Islet precursor cell (in vitro differentiated cells): ENCODE data around the gene HOXA13.
A peak's percentile ranks its signal among the peaks of the same experiment; 100 is the strongest.

Experiments
- DNase-seq: peaks from one replicate; pipeline ENCODE4 v3.0.0-alpha.2; 2018

Gene HOXA13

DNA sequence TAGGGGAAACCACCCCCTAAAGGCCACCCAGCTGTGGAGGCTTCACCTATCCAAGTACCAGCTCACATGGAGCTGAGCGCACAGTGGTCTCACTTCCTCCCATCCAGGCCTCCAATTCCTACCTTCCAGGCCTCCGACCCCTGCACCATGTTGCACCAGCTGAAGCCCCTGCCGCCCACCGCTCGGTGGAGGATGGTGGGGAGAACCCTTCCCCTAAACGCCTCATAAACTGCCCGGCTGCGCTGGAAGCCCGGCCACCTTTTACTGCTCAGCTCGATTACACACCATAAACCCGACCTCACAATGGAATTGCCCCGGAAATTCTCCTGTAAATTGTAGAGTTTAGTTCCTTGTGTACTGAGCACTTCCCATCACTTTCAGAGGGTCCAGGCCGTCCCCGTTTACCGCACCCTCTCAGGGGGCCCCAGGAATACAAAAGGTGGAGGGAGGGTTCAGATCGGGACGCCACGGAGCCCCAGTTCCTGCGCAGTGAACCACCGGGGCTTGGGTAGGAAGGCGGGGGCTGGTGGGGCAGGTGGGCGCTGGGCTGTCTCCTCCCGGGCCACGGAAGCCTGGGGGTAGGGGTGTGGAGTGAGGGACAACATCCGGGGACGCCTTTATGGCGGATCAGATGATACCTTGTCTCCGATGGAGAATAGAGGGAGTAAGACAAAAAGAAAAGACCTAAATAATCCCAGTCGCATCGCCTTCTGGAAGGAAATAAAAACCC lies 42.0 kb downstream of the HOXA13 start:
- peak; percentile 49 for DNase-seq

DNA sequence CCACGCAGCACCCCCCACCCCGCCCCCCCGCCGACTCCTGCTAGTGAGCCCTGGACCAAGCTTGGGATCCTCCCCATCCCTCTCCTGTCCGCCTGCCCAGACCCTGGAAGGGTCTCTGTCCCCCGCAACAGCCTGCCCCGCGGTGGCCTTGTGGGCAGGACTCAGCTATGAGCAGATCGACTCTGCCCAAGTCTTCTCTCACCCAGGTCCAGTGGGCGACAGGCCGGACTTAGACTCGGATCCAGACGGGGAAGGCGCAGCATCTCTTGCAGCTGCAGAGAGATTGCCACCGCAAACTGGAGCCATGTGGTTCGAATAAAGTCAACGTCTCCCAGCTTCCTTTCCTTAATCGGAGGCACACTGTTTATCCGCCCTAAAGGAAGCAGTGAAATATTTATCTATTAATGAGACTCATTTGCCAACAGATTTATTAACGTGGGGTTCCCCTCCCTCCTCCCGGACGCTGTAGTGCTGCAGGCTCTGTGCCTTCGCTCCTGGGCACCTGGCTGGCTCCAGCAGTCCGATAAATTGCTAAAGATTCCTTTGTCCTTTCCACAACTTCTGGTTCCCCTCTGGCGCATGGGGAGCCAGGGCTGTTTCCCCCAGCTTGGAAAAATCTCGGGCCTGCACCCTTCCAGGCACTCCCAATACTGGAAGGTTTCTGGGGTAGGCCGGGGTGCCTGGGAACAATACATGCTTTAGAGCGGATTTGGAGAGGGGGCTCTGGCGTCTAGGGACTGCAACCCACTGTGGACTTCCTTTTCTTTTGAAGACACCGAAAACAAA lies 42.8 kb downstream of the HOXA13 start:
- peak; percentile 41 for DNase-seq

DNA sequence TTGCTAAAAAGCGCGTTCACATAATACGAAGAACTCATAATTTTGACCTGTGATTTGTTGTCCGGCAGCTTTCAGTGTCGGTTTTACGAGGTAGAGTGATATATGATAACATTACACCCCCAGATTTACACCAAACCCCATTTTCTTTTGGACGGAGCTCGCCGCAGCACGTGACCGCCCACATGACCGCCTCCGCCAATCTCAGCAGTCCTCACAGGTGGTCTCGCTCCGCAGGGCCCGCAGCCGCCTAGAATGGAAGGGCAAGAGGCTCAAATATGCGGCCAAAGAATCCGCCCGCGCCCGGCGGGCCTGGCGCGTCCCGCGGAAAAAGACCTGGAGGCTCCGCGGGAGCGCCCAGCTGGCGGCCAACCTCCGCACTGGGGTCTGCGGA lies 43.4 kb downstream of the HOXA13 start, which contains the start of gene HOXA7:
Gene HOXA7, minus strand, starts transcription at position 168 of the 391 bp plus-strand sequence. Its CDS starts 130 bp downstream, at position 38.
- DNase-seq: peak; percentile 82

DNA sequence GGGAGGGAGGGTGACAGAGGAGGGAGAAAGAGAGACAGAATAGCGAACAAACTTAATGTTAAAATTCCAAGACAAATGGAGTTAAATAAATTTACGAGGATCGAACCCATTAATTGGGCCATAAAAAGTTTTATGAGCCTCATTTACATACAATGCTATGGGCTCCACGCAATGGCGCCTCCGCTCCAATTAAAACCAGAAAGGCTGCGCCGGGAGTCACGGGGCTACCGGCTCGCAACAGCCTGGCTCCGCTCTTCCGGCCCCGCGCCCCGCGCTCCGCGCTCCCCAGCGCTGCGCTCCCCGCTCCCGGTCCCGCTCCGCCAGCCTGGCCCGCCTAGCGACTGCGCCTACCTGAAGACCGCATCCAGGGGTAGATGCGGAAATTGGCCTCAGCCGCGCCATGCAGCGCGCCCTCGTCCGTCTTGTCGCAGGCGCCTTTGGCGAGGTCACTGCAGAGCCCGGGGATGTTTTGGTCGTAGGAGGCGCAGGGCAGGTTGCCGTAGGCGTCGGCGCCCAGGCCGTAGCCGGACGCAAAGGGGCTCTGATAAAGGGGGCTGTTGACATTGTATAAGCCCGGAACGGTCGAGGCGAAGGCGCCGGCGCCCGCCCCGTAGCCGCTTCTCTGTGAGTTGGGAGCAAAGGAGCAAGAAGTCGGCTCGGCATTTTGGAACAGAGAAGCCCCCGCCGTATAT lies 43.9 kb downstream of the HOXA13 start:
- peak; percentile 61 for DNase-seq

DNA sequence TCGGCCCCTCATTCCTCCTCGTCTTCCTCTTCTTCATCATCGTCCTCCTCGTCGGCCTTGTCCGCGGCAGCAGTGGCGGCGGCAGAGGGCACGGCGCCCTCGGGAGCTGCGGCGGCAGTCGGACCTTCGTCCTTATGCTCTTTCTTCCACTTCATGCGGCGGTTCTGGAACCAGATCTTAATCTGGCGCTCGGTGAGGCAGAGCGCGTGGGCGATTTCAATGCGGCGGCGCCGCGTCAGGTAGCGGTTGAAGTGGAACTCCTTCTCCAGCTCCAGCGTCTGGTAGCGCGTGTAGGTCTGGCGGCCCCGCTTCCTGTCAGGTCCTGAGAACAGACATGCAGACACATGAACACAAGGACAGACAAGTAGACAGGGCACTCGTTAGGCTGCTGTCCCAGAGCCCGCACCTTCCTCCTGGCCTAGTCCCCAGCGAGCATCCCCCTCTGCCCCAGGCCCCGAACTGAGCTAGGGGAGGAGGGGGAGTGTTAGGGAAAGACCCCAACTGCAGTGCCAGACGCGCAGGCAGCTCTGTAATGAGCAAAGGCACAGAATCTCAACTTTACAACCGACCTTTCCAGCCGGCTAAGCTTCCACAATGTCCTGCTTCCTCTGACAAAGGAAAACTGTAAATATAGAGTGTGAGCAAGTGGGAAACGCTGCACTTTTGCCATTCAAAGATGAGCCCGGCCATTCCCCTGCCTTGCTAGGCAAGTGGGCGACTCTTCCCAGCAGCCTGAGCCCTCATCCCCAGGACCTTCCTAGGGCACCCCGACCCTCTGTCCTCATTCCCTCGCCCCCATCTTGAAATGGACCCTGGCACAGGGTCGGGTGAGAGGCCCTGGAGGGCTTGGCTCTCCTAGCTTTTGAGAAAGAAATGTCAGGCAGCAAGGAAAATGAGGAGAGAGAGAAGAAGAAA lies 44.7 kb downstream of the HOXA13 start:
- peak; percentile 88 for DNase-seq

DNA sequence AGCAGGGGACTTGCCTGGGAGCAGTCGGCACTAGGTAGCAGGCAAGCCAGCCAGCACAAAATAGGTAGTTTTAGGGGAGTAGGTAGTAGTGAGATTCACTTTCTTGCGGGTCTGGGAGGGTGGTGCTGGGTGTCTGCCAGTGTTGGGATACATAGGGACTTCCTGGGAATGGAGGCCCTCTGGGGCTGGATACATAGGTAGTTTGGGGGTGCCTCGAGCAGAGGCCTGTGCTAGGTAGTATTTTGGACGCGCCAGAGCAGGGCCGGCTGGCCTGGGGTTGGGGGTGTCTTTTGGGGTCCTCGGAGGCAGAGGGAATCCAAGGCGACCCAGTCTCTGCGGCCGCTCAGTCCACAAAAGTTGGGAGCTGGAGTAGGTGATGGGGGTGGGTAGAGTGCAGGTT lies 45.5 kb downstream of the HOXA13 start:
- no peak for DNase-seq

DNA sequence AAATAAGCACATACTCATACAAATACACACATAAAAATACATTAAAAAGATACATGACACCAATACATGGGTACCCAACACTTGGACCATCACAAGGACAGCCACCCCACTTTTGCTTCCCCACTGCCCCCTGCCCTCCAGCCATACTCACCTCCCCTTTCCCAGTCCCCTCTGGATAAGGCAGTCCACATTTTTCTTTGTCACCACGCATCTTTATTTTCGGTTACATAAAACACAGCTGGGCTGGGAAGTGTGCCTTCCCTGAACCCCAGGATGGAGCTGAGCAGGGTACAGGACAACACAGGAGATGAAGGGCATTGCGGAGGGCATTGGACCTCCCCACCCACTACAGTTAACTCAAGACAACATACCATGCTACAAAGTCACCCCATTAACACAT lies 46.4 kb downstream of the HOXA13 start:
- no peak for DNase-seq

DNA sequence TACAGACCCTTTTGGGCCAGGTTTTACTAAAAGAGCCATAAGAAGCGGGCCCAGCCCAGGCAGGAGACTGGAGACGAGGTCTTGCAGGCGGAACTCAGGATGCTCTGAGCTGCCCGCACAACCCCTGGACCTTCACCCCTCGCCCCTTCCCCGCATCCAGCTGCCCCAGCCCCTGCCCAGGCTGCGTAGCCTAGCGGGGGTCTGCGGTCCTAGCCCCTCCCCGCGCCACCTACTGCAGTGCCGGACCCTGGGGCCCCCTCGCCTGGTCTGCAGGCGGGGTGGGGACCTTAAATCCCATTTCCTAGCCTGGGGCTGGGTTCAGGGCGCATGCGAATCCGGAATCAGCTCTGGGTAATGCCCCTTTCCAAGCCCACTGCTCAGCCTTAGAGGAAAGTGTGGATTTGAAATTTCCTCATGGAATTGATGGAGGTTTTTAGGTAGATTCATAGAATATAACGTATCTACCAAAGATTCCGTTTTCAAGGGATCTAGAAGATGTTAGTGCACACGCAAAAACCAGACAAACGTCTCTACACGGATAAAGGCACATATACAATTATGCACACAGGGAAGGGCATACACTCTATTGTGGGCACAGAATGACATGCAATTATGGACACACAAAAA lies 47.0 kb downstream of the HOXA13 start:
- DNase-seq: peak; percentile 41

DNA sequence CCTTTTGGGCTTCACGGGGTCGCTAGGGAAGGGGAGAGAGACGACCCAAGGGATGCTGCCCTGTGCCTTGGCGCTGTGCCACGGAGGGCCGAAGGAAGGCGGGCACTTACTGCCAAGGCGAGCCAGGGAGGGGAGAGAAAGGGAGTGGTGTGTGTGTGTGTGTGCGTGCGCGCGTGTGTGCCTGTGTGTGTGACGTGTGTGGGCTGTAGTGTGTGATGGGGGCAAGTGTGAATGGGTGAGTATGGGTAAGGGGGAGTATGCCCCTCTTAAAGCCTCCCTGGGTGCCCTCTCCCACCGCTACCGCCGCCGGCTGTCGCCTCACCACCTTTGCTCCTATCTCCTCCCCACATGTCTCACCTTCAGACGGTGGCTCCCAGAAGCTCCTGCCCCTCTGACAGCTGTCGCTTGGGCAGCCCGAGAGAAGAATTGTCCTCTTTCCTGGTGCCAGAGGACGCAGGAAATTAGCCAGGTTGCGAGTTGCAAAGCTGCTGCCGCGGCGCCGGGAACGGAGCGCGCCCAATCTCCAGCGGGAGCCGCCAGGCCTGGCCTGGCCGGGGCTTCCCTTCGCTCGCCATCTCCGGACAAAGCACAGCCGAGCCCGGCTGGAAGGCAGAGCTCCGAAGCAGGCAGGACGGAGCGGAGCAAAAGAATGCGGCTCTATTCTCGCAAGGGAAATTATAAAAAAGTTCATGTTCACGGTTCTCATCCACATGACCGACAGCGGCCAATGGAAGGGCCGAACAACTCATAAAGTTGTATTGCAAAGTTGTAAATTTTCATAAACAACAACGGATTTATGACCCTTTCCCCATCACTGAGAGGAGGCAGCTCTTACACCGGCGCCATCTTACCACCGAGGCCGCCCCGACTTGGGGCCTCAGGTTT lies 47.7 kb downstream of the HOXA13 start, which contains the start of gene HOXA3:
Gene HOXA3, minus strand, starts transcription at position 653 of the 885 bp plus-strand sequence. CDS start 41,943 bp downstream, outside the sequence.
- DNase-seq: peak; percentile 65

DNA sequence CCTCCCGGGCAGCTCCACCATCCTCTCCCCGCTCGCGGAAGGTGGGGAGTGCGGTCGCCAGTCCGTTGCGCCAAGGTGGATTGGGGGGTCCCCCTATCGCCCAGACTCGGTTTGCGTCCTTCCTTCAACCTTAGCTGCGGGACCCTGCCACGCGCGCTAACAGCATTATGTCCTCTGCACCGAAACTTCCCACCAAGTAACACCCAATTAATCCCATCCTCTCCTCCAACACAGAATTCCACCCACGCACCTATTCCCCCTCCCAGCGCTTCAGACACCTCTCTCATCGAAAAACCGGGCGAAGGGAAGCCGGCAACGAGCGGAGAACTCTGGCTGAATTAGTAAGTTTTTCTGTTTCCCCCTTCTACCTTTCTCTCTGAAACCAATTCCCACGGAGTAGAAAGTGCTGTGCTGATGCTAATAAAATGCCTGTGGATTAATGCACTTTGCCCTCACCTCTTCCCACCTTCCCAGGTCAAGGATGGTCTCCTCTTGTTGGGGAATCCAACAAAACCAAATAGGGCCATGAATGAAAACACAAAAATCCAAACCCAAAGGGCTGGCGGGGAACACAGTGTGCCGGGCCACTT lies 48.5 kb downstream of the HOXA13 start:
- no peak for DNase-seq

DNA sequence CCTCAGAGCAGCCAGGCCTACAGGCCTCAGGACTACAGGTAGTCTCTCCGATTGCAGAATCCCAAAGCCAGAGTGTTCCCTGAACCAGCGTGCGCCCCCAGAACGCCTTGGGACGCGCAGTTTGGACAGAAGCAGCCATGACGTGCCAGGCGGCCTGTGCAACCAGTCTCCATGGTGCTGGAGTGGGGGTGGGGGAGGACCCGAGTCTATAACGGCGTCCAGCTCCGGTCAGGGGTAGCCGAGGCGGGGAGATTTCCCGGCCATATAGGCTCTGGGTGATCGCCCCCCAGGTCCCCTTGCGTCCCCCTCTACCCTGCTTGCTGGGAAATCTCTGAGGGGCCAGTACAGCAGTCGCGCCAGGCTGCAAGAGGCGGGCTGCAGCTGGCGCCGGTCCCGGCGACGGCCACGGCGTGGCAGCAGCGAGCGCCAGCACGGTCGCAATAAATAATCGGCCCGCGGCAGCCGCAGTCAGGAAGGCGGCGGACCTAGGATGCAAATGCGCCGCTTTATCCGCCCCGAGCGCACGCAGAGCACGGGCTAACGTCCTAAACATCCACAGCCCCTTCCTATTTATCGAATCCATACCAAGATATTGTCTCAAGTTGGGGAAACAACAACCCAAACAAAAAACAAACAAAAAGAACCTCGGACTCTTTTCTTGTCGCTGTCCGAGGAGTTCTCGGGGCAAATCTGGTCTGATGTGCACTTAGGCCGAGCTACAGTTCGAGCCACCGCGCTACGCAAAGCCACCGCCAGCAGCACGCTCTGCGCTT lies 49.1 kb downstream of the HOXA13 start:
- peak; percentile 87 for DNase-seq

DNA sequence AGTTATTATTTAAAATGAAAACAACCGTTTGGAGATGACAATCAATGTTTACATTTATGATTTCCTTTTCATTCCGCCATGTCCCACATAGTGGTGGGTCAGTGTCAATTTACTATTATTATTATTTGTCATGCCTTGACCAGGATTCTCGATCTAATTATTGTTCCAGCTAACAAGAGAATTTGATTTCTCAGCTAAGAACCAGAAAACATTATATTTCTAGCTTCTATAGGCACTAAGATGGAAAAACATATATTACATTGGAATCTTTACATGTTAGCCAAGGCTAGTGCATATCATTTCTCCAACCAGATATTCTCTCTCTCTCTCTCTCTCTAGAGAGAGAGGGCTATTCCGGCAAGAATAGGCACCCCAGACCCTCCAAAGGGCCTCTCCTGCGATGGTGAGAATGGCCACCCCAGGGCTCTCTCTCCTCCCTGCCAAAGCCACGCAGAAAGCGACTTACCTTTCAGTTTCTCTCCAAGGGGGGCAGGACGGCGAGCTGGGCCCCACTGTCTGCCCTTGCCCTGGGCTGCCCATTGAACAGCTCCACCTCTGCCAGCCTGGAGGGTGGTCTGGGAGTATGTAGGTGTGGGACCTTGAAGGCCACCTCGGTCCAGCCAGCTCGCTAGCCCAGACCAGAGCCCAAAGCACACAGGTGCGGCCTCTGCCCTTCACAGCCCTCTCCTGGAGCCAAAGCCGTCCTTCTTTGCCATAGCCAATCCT lies 49.9 kb downstream of the HOXA13 start:
- DNase-seq: no peak

DNA sequence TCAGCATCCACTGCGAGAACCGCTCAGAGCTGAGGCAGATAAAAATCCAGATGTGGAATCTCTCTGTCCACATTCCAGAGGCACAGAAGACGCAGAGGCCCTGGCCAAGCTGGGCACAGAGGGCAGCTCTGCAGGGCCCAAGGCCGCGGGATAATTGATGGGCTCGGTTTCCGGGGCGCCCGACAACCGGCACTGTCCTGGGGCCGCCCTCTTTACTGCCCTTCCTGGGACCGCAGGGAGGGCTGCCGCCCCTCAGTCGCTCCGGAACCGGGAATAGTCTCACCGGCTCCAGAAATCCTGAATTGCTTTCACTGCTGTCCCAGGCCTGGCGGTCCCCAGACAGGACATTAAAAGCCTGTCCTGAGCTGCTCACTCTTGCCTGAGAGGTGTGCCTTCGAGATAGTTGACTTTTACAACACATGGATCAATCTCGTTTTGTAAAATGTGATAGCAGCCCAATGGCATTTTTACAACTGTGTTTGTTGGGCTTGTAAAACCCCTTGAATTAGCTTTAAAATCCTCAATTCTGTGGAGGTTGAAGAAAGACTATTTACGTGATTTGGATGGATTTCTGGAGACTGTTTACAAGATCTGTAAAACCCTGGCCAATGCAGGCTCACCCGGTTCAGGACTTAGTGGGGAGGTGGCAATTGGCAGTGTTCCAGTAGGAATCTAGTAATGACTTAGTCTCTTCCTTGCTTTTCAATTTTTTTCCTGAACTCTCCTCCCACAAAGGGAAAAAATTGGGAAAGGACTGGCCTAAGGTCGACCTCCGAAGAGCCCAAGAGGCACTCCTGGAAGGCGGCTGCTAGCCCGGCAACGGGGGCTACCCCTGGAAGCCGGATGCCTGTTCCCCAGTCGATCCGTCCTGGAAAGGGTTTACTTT lies 50.9 kb downstream of the HOXA13 start:
- peak; percentile 52 for DNase-seq

DNA sequence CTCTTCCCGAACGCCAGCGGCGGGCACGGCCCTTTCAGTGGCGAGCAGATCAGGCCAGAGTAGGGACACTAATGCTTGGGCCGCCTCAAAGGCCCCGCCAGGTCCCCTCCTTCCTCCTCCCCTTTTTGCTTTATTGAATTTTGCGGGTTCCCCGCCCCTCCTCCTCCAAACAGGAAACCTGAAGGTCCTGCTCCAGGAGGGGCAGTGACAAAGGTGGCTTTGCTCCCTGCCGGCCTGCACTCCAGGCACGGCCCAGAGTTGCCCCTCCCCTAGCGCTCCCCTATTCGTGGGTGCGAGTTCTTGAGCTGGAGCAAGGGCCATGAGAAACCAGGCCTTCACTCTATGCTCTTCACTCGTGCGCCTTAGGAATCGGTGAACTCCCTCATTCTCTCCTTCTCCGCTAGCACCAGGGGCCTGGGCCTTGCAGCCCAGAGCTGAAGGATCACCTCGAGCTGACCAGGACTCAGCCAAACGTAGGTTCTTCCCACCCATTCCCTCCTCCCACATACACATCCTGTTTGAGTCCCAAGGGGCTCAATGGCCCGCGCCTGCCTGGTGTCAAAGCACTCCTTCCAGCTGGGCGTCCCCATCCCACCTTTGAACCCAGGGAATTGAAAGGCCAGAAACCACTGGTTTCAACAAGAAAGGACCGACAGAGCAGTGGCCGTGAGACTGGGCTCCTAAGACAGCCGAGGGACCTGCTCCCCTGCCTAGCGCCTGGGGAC lies 51.7 kb downstream of the HOXA13 start:
- peak; percentile 62 for DNase-seq

DNA sequence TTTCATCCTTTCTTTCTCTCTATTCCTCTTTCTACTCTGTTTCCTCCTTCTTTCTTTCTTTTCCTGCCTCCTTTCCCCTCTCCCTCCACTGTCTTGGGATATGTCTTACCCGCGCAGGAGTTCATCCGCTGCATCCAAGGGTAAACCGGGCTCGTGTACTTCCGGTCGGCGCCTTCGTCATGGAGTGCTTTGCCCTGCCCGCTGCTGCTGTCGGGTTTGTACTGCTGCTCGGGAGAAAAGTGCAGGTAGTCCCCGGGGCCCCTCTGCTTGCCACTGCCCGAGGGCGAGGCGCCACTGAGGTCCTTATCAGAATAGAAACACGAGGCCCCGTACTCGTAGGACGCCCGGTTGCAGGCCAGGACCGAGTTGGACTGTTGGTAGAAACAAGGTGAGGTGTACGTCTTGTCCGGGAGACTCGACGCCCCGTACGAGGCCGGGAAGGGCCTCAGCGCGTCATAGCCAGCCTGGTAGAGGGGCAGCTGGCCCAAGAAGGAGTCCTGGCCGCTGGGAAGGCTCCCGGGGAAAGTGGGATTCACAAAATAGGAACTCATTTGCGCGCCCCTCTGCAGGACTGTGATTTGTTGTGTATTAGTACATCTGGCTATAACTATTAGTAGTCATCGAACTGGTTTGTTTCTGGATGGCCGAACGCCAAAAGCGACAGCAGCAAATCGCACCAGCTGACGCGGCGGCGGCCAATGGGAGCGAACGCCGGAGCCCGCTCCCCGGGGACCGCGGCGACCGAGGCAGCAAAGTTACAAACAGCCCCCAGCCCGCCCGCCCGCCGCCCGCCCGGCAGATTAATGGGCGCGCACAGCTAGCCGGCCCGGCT lies 52.5 kb downstream of the HOXA13 start, which contains the start of gene HOXA6:
Gene HOXA6, minus strand, starts transcription at position 576 of the 832 bp plus-strand sequence. Its CDS starts 25 bp downstream, at position 551.
- DNase-seq: peak; percentile 58
